Measurements from ENCODE around the gene HIVEP2. TPM values are rescaled to one million over a fixed set of nuclear protein-coding genes. Genes with fewer than 3 reads are reported as not detected.

HIVEP2 gene
- total RNA-seq, 1 experiment from 2014 or later: 3.0 TPM

GRCh38 chr6:142763205-142763604, 181.8 kb downstream of the HIVEP2 start:
- DNase-seq: no peak
- Histone ChIP-seq H3K36me3 (ENCODE audit: insufficient read depth, low read length) (no peaks in the 10 kb centered on the region), H3K27me3 (ENCODE audit: low read length) (no peaks in the 10 kb centered on the region)

GRCh38 chr6:142761756-142762155, 183.2 kb downstream of the HIVEP2 start:
- no peak overlapping the region for H3K4me2 ChIP-seq (ENCODE audit: low read depth, low read length, poor library complexity, severe bottlenecking)
- no peak overlapping the region for H2AFZ ChIP-seq (ENCODE audit: low read length)
- H4K20me1 ChIP-seq (ENCODE audit: insufficient read depth, low read depth, low read length): no peaks in the 10 kb centered on the region
- H3K4me1 ChIP-seq (ENCODE audit: low read length): no peaks in the 10 kb centered on the region
- H3K9ac ChIP-seq (ENCODE audit: low read length): no peak overlapping the region
- H3K9me2 ChIP-seq (replicated peaks; ENCODE audit: insufficient read depth, low read length): no peaks in the 10 kb centered on the region
- H3K27ac ChIP-seq (ENCODE audit: low read length): no peak overlapping the region
- no peaks in the 10 kb centered on the region for H3K36me3 ChIP-seq (ENCODE audit: insufficient read depth, low read length)
- no peaks in the 10 kb centered on the region for H3K79me2 ChIP-seq (ENCODE audit: low read length)
- no peaks in the 10 kb centered on the region for H3K9me3 ChIP-seq (ENCODE audit: low read length)
- no peaks in the 10 kb centered on the region for H3K27me3 ChIP-seq (ENCODE audit: low read length)
- no peak for DNase-seq
- no peak overlapping the region for H3K4me3 ChIP-seq (ENCODE audit: low read length)

More at GRCh38 chr6:142763205-142763604, 181.8 kb downstream of the HIVEP2 start:
- H3K27ac ChIP-seq (ENCODE audit: low read length): no peak overlapping the region
- H3K9me2 ChIP-seq (replicated peaks; ENCODE audit: insufficient read depth, low read length): no peaks in the 10 kb centered on the region
- H3K4me2 ChIP-seq (ENCODE audit: low read depth, low read length, poor library complexity, severe bottlenecking): no peak overlapping the region
- H3K9me3 ChIP-seq (ENCODE audit: low read length): no peaks in the 10 kb centered on the region
- H3K4me1 ChIP-seq (ENCODE audit: low read length): no peaks in the 10 kb centered on the region
- no peaks in the 10 kb centered on the region for H4K20me1 ChIP-seq (ENCODE audit: insufficient read depth, low read depth, low read length)
- no peak overlapping the region for H2AFZ ChIP-seq (ENCODE audit: low read length)
- no peak overlapping the region for H3K4me3 ChIP-seq (ENCODE audit: low read length)
- no peaks in the 10 kb centered on the region for H3K79me2 ChIP-seq (ENCODE audit: low read length)
- H3K9ac ChIP-seq (ENCODE audit: low read length): no peak overlapping the region

- Histone ChIP-seq H3K9ac (ENCODE audit: low read length) (no peak overlapping the region), H3K27me3 (ENCODE audit: low read length) (no peaks in the 10 kb centered on the region), H3K9me2 (replicated peaks; ENCODE audit: insufficient read depth, low read length) (no peaks in the 10 kb centered on the region), H2AFZ (ENCODE audit: low read length) (no peak overlapping the region), H4K20me1 (ENCODE audit: insufficient read depth, low read depth, low read length) (no peaks in the 10 kb centered on the region), H3K4me3 (ENCODE audit: low read length) (no peak overlapping the region), H3K4me2 (ENCODE audit: low read depth, low read length, poor library complexity, severe bottlenecking) (no peak overlapping the region), H3K79me2 (ENCODE audit: low read length) (no peaks in the 10 kb centered on the region), H3K4me1 (ENCODE audit: low read length) (no peaks in the 10 kb centered on the region), H3K27ac (ENCODE audit: low read length) (no peak overlapping the region), H3K36me3 (ENCODE audit: insufficient read depth, low read length) (no peaks in the 10 kb centered on the region), H3K9me3 (ENCODE audit: low read length) (no peaks in the 10 kb centered on the region)
- no peak for DNase-seq
Observed at GRCh38 chr6:142760152-142760551, 184.8 kb downstream of the HIVEP2 start.

GRCh38 chr6:142758629-142759025, 186.3 kb downstream of the HIVEP2 start:
- H3K36me3 ChIP-seq (ENCODE audit: insufficient read depth, low read length): no peaks in the 10 kb centered on the region
- no peaks in the 10 kb centered on the region for H4K20me1 ChIP-seq (ENCODE audit: insufficient read depth, low read depth, low read length)
- no peak overlapping the region for H3K27ac ChIP-seq (ENCODE audit: low read length)
- no peak overlapping the region for H3K4me2 ChIP-seq (ENCODE audit: low read depth, low read length, poor library complexity, severe bottlenecking)
- no peaks in the 10 kb centered on the region for H3K4me1 ChIP-seq (ENCODE audit: low read length)
- no peak for DNase-seq
- no peaks in the 10 kb centered on the region for H3K27me3 ChIP-seq (ENCODE audit: low read length)
- no peak overlapping the region for H3K9ac ChIP-seq (ENCODE audit: low read length)
- no peaks in the 10 kb centered on the region for H3K79me2 ChIP-seq (ENCODE audit: low read length)
- no peaks in the 10 kb centered on the region for H3K9me3 ChIP-seq (ENCODE audit: low read length)
- no peaks in the 10 kb centered on the region for H3K9me2 ChIP-seq (replicated peaks; ENCODE audit: insufficient read depth, low read length)
- H2AFZ ChIP-seq (ENCODE audit: low read length): no peak overlapping the region
- no peak overlapping the region for H3K4me3 ChIP-seq (ENCODE audit: low read length)

- Histone ChIP-seq H3K9me3 (ENCODE audit: low read length) (no peaks in the 10 kb centered on the region), H3K4me1 (ENCODE audit: low read length) (no peaks in the 10 kb centered on the region), H4K20me1 (ENCODE audit: insufficient read depth, low read depth, low read length) (no peaks in the 10 kb centered on the region), H3K27ac (ENCODE audit: low read length) (no peak overlapping the region), H2AFZ (ENCODE audit: low read length) (no peak overlapping the region), H3K9ac (ENCODE audit: low read length) (no peak overlapping the region), H3K27me3 (ENCODE audit: low read length) (no peaks in the 10 kb centered on the region), H3K4me3 (ENCODE audit: low read length) (no peak overlapping the region), H3K36me3 (ENCODE audit: insufficient read depth, low read length) (no peaks in the 10 kb centered on the region), H3K9me2 (replicated peaks; ENCODE audit: insufficient read depth, low read length) (no peaks in the 10 kb centered on the region), H3K4me2 (ENCODE audit: low read depth, low read length, poor library complexity, severe bottlenecking) (no peak overlapping the region), H3K79me2 (ENCODE audit: low read length) (no peaks in the 10 kb centered on the region)
- DNase-seq: no peak
Observed at GRCh38 chr6:142757852-142758628, 186.9 kb downstream of the HIVEP2 start.

- no peak overlapping the region for H3K9ac ChIP-seq (ENCODE audit: low read length)
- no peak overlapping the region for H2AFZ ChIP-seq (ENCODE audit: low read length)
- H3K4me2 ChIP-seq (ENCODE audit: low read depth, low read length, poor library complexity, severe bottlenecking): no peak overlapping the region
- H4K20me1 ChIP-seq (ENCODE audit: insufficient read depth, low read depth, low read length): no peaks in the 10 kb centered on the region
- no peaks in the 10 kb centered on the region for H3K9me3 ChIP-seq (ENCODE audit: low read length)
- H3K79me2 ChIP-seq (ENCODE audit: low read length): no peaks in the 10 kb centered on the region
- no peak overlapping the region for H3K4me3 ChIP-seq (ENCODE audit: low read length)
- H3K27me3 ChIP-seq (ENCODE audit: low read length): no peaks in the 10 kb centered on the region
- H3K9me2 ChIP-seq (replicated peaks; ENCODE audit: insufficient read depth, low read length): no peaks in the 10 kb centered on the region
- no peaks in the 10 kb centered on the region for H3K36me3 ChIP-seq (ENCODE audit: insufficient read depth, low read length)
- no peaks in the 10 kb centered on the region for H3K4me1 ChIP-seq (ENCODE audit: low read length)
- H3K27ac ChIP-seq (ENCODE audit: low read length): no peak overlapping the region
- DNase-seq: no peak
Observed at GRCh38 chr6:142756215-142756630, 188.8 kb downstream of the HIVEP2 start.

GRCh38 chr6:142753196-142753595, 191.8 kb downstream of the HIVEP2 start:
- Histone ChIP-seq H4K20me1 (ENCODE audit: insufficient read depth, low read depth, low read length) (no peaks in the 10 kb centered on the region), H2AFZ (ENCODE audit: low read length) (no peak overlapping the region), H3K9me2 (replicated peaks; ENCODE audit: insufficient read depth, low read length) (no peaks in the 10 kb centered on the region), H3K9me3 (ENCODE audit: low read length) (no peaks in the 10 kb centered on the region), H3K27ac (ENCODE audit: low read length) (no peak overlapping the region), H3K4me3 (ENCODE audit: low read length) (no peak overlapping the region), H3K27me3 (ENCODE audit: low read length) (no peaks in the 10 kb centered on the region), H3K79me2 (ENCODE audit: low read length) (no peaks in the 10 kb centered on the region), H3K4me1 (ENCODE audit: low read length) (no peaks in the 10 kb centered on the region), H3K36me3 (ENCODE audit: insufficient read depth, low read length) (no peaks in the 10 kb centered on the region), H3K4me2 (ENCODE audit: low read depth, low read length, poor library complexity, severe bottlenecking) (no peak overlapping the region), H3K9ac (ENCODE audit: low read length) (no peak overlapping the region)
- DNase-seq: no peak

GRCh38 chr6:142752348-142752747, 192.6 kb downstream of the HIVEP2 start:
- no peak overlapping the region for H3K27ac ChIP-seq (ENCODE audit: low read length)
- H2AFZ ChIP-seq (ENCODE audit: low read length): no peak overlapping the region
- DNase-seq: no peak
- H3K79me2 ChIP-seq (ENCODE audit: low read length): no peaks in the 10 kb centered on the region
- no peak overlapping the region for H3K9ac ChIP-seq (ENCODE audit: low read length)
- no peaks in the 10 kb centered on the region for H3K4me1 ChIP-seq (ENCODE audit: low read length)
- H3K4me3 ChIP-seq (ENCODE audit: low read length): no peak overlapping the region
- no peaks in the 10 kb centered on the region for H3K9me2 ChIP-seq (replicated peaks; ENCODE audit: insufficient read depth, low read length)
- H4K20me1 ChIP-seq (ENCODE audit: insufficient read depth, low read depth, low read length): no peaks in the 10 kb centered on the region
- H3K36me3 ChIP-seq (ENCODE audit: insufficient read depth, low read length): no peaks in the 10 kb centered on the region
- H3K9me3 ChIP-seq (ENCODE audit: low read length): no peaks in the 10 kb centered on the region
- H3K4me2 ChIP-seq (ENCODE audit: low read depth, low read length, poor library complexity, severe bottlenecking): no peak overlapping the region
- H3K27me3 ChIP-seq (ENCODE audit: low read length): no peaks in the 10 kb centered on the region
